Liver (tissue), 9 donors: ENCODE results near the gene AEBP1. TPM values are rescaled to one million over a fixed set of nuclear protein-coding genes. Genes with fewer than 3 reads are reported as not detected.

Experiments
- DNase-seq: peaks from one replicate; pipeline ENCODE4 v3.0.0-alpha.2; 2017; ENCODE audit warnings: low spot score
- H3K27ac ChIP-seq, 2 donors: one replicate each; pipeline ENCODE4 v1.7.0; 2013; ENCODE audit warnings: inconsistent platforms in 2 of 2, low read length in 2 of 2, control low read depth in 1 of 2, low read depth in 1 of 2, mild to moderate bottlenecking in 1 of 2
- H3K27me3 ChIP-seq, 4 donors: one replicate each; pipeline versions ENCODE4 v1.6.1 to v1.7.0; 2013; ENCODE audit warnings: low read length in 3 of 4, inconsistent platforms in 1 of 4, mild to moderate bottlenecking in 1 of 4, moderate library complexity in 1 of 4; ENCODE audit not compliant: control insufficient read depth in 4 of 4, insufficient read depth in 4 of 4
- H3K36me3 ChIP-seq, 4 donors: one replicate each; pipeline versions ENCODE4 v1.6.1 to v1.7.0; 2013; ENCODE audit warnings: low read length in 3 of 4, mild to moderate bottlenecking in 3 of 4, low read depth in 1 of 4, moderate library complexity in 1 of 4; ENCODE audit not compliant: control insufficient read depth in 4 of 4, insufficient read depth in 3 of 4
- H3K4me1 ChIP-seq, 4 donors: one replicate each; pipeline versions ENCODE4 v1.6.1 to v1.7.0; 2013; ENCODE audit warnings: low read length in 3 of 4, mild to moderate bottlenecking in 3 of 4, moderate library complexity in 1 of 4; ENCODE audit not compliant: control insufficient read depth in 4 of 4, insufficient read depth in 4 of 4
- H3K4me3 ChIP-seq, 3 donors: one replicate each; pipeline versions ENCODE4 v1.6.1 to v1.7.0; 2013; ENCODE audit warnings: low read length in 3 of 3, control low read depth in 1 of 3, low read depth in 1 of 3, mild to moderate bottlenecking in 1 of 3
- H3K9ac ChIP-seq, 2 donors: one replicate each; pipeline ENCODE4 v1.7.0; 2013; ENCODE audit warnings: low read length in 2 of 2, mild to moderate bottlenecking in 2 of 2, moderate library complexity in 2 of 2, control low read depth in 1 of 2, low read depth in 1 of 2
- H3K9me3 ChIP-seq, 4 donors: one replicate each; pipeline versions ENCODE4 v1.6.1 to v1.7.0; 2013; ENCODE audit warnings: low read length in 3 of 4; ENCODE audit not compliant: control insufficient read depth in 4 of 4
- ATF3 ChIP-seq: IDR thresholded peaks from 2 replicates; pipeline ENCODE4 v1.6.1; 2016; ENCODE audit warnings: antibody characterized with exemption
- CTCF ChIP-seq: fragments of 150-350 bp; IDR thresholded peaks from 2 replicates; pipeline ENCODE4 v1.5.1; 2017; ENCODE audit warnings: improper control_type of control experiment, low read depth, low read length; ENCODE audit not compliant: missing input control
- EGR1 ChIP-seq, 2 donors: IDR thresholded peaks; 2 replicates each; pipeline ENCODE4 v1.6.1; 2016 to 2018; ENCODE audit warnings: antibody characterized with exemption in 2 of 2, low read depth in 2 of 2
- FOXA1 ChIP-seq: IDR thresholded peaks from 2 replicates; pipeline ENCODE4 v1.6.1; 2016; ENCODE audit warnings: antibody characterized with exemption
- FOXA2 ChIP-seq: IDR thresholded peaks from 2 replicates; pipeline ENCODE4 v1.6.1; 2016; ENCODE audit warnings: antibody characterized with exemption
- GABPA ChIP-seq, 2 donors: IDR thresholded peaks in 1 of 2; conservative IDR thresholded peaks in 1 of 2; 2 replicates each; pipeline ENCODE4 v1.6.1; 2016; ENCODE audit warnings: antibody characterized with exemption in 2 of 2, mild to moderate bottlenecking in 1 of 2, moderate library complexity in 1 of 2
- HNF4A ChIP-seq, 2 donors: conservative IDR thresholded peaks; 2 replicates each; pipeline ENCODE4 v1.6.1; 2016; ENCODE audit warnings: antibody characterized with exemption in 2 of 2, mild to moderate bottlenecking in 2 of 2
- JUND ChIP-seq, 2 donors: IDR thresholded peaks; 2 replicates each; pipeline ENCODE4 v1.6.1; 2016; ENCODE audit warnings: antibody characterized with exemption in 2 of 2
- MAX ChIP-seq: IDR thresholded peaks from 2 replicates; pipeline ENCODE4 v1.6.1; 2016; ENCODE audit warnings: antibody characterized with exemption
- NR2F2 ChIP-seq: IDR thresholded peaks from 2 replicates; pipeline ENCODE4 v1.6.1; 2016; ENCODE audit warnings: antibody characterized with exemption
- REST ChIP-seq: IDR thresholded peaks from 2 replicates; pipeline ENCODE4 v1.6.1; 2016; ENCODE audit warnings: antibody characterized with exemption, mild to moderate bottlenecking
- SP1 ChIP-seq: IDR thresholded peaks from 2 replicates; pipeline ENCODE4 v1.6.1; 2018; ENCODE audit warnings: antibody characterized with exemption, mild to moderate bottlenecking
- ZBTB33 ChIP-seq: IDR thresholded peaks from 2 replicates; pipeline ENCODE4 v1.6.1; 2016; ENCODE audit warnings: antibody characterized with exemption
- WGBS: extraction: QIAGEN DNeasy Blood & Tissue Kit; methylation state at CpG from one replicate; pipeline ENCODE4 v1.1.7; 2013; 5-methylcytosine and 5-hydroxymethylcytosine counted together
- polyA plus RNA-seq, 2 donors: library from polyadenylated mRNA; stranded (reverse) in 1 of 2; unstranded in 1 of 2; fragments of 200-250 nt in 1 of 2; fragments of >200 nt in 1 of 2; fragmentation: Nextera tagmentation in 1 of 2; extraction: Ambion mirVana in 1 of 2; gene quantifications; one replicate each; pipeline versions ENCODE4 v1.2.1 to v1.2.3, GENCODE V29; 2013 to 2015
- total RNA-seq, 2 donors: library from RNA; depleted of rRNA; stranded (reverse); fragments of >200 nt; gene quantifications; one replicate each; pipeline ENCODE4 v1.2.3, GENCODE V29; 2014
- donor health status: healthy.
- donor health status: healthy.
- donor health status: healthy.
- donor health status: healthy.
- donor health status: healthy.

The AEBP1 gene
- total and polyA plus RNA-seq, 4 donors = 3.4 to 13.3 (median 7.7) TPM

GRCh38 chr7:44144426-44144967, 40.4 kb downstream of the AEBP1 start (continued):
- TF ChIP-seq REST = no peak

- H3K4me1 ChIP-seq = peaks cover 0 to 3% (median 1%) of the 10 kb centered on the region in 4 donors
- no peaks in the 10 kb centered on the region for H3K9me3 ChIP-seq
- no peak overlapping the region for H3K4me3 ChIP-seq
- 80% methylated on average over 31 of the region's 31 CpGs for WGBS
- H3K27ac ChIP-seq = no peak overlapping the region
- no peak overlapping the region for H3K9ac ChIP-seq
- no peak for DNase-seq
- TF ChIP-seq ATF3 (no peak), MAX (no peak), CTCF (no peak), FOXA2 (no peak), REST (no peak), SP1 (no peak), HNF4A (conservative IDR thresholded peaks at IDR 0.05) (no peak), ZBTB33 (no peak), FOXA1 (no peak), GABPA (IDR thresholded peaks at IDR 0.05 in 1 of 2, conservative IDR thresholded peaks at IDR 0.05 in 1 of 2) (no peak), NR2F2 (no peak), JUND (IDR thresholded peaks at IDR 0.05) (no peak), EGR1 (IDR thresholded peaks at IDR 0.05; ENCODE audit: low read depth in 2 of 2) (no peak)
- H3K27me3 ChIP-seq = no peaks in the 10 kb centered on the region
- peaks cover 0 to 11% (median 5%) of the 10 kb centered on the region in 4 donors for H3K36me3 ChIP-seq
Measured at GRCh38 chr7:44144968-44145478, 40.9 kb downstream of the AEBP1 start.
